ENCODE measurements around the gene MYH8.

Gene MYH8

DNA sequence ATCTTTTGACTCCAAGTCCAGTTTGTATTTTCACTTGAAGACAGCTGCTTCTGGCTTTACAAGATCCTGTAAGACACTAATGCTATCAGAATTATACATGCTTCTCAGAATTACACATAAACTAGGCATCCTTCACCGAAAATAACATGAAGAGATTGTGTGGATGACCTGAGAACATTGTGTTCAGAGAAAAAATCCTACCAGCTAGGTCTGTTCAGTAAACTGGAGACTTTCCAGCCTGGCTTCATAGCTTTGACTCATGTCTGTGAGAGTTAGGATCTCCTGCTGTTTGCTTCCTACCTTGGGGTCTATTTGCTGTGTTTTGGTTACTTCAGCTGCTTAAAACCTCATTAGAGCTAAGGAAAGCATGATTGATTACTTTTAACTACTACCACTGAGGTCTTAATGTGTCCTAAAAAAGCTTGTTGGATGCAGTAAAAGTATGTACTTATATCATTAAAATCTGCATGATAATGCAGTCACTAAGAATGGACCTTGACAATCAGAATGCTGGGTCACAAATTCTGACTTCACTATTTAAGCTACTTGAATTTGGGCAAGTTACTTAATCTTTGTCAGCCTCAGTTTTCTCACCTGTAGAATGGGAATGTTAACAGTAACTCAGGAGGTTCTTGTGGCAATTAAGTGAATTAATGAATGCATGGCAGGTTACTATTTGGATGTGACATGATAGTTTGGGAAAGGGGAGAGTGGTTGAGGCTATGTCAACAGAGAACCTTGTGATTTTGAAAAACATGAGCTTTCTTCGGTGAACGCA, 40.9 kb downstream of the MYH8 start:
- DNase-seq (ENCODE audit: low read depth), result no peak

DNA sequence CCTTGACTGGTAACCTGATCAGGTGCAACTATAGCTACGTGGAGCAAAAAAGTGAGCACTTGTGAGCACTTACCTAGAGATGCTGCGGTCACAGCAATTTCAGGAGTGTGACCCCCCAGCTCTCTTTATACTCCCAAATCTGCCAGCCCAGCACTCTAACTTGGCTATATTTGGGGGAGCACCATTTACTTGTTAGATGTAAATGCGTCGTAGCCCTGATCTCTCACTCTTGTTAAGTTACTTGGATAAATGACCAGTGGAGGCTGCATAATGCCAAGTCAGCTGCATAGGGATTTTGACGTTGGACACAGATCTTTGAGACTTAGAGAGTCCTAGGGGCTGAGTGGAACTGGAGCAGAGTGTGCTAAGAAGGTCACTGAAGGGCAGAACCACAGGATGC, 48.8 kb downstream of the MYH8 start, which contains the start of gene MYH13:
Gene MYH13 (minus strand): TSS at position 101 of the 400 bp plus-strand sequence. CDS start 8,476 bp downstream, outside the sequence.
- DNase-seq (ENCODE audit: low read depth), result no peak

DNA sequence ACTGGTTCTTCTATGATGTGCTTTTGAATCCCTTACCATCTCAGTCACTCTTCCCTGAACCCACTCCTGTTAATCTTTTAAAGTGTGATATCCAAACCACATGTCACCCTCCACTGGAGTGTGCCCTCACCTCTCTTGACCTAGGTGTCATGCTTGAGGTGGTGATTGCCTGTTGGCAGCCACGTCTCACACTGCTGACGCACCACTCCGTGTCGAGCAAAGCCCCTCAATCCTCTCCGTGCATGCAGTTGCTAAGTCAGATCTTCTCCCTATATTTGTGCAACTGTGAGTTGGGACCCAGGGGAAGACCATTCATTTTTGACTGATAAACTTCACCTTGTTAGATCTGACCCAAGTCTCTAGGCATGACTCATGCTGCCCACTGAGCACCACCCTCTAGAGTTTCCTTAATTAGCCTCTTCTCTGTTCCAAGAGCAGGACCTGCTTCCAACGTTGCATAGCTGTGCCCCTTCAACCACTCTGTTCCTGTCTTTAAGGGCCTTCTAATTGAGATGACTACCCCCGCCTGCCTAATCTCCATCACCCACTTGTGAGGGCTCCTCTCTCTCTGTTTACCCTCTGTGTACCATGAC, 51.6 kb downstream of the MYH8 start:
- no peak for DNase-seq (ENCODE audit: low read depth)

DNA sequence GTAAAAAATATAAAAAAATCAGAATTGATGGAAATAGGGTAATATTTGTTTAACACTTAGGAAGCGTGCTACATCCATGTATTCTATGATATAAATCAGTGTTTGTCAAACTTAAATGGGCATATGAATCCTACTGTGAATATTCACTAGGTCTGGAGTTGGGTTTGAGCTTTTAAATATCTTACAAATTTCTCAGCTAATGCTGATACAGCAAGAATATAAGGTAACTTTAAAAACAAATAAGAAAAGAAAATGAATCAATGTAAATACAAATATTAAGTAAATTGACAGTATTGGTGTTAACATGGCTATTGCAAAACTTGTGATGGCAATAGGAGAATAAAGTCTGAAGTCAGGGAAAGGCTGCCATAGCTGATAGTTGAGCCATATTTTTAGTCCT, 52.5 kb downstream of the MYH8 start:
- no peak for DNase-seq (ENCODE audit: low read depth)

DNA sequence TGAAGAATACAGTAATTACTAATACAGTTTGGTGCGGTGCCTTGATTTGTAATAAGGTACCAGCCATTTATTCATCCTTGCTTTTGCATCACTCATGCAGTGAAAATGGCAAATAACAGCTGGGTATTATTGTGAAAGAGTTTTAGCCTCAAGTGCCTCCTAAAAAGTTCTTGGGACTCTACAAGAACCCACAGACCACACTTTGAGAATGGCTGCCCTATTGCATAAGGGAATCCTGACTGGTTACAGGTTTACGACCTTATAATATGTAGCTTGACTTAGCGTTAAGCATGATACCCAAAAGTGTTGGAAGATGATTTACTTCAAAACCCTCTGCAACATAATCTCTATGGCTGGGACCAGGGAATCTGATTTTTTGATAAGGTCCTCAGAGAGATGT, 53.2 kb downstream of the MYH8 start:
- DNase-seq (ENCODE audit: low read depth), result no peak

DNA sequence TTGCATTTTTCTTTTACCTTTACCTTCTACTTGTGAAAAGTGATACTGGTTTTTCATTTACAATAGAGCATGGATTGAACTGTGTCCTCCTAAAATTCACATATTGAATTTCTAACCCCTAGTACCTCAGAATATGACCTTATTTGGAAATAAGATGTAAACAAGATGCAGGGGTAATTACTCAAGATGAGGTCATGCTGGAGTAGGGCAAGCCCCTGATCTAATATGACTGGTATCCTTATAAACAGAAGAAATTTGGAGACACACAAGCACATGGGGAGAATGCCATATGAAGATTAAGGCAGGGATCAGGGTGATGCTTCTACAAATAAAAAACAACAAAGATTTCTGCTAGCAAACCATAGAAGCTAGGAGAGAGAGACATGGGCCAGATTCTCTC, 61.2 kb downstream of the MYH8 start:
- DNase-seq (ENCODE audit: low read depth), result no peak

DNA sequence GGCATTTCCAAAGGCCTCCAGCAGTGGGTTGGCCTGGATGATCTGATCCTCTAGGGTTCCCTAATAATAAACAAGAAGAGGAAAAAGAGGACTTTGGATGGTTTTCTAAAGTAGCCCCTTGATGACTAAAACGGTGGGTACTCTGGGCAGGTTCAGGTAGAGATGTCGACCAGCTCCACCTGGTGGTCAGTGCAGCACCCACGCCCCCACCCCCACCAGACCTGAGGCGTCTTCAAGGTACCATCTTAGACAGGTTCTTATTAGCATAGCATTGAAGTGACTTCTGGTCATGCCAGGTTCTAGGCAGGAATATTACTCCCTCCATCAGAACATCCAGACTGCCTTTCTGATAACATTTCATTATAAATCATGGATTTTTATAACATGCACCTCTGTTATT, 64.0 kb downstream of the MYH8 start:
- DNase-seq (ENCODE audit: low read depth), result no peak

DNA sequence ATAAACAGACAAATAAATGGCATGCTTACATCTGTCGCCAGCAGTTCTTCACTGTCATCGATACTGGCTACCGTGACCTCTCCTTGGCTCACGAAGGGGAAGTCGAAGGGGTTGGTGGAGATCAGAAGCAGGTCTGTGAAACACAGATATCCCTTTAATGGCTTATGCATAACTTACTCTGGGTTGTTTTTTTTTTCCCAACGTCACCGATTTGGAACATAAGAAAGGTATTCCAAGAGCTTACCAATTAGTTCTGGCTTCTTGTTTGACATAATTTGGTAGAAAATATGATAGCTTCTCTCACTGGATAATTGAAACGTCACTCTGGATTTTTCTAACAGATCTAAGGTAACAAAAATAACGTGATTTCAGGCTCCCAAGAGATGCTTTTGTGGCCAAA, 67.1 kb downstream of the MYH8 start:
- DNase-seq (ENCODE audit: low read depth), result no peak

DNA sequence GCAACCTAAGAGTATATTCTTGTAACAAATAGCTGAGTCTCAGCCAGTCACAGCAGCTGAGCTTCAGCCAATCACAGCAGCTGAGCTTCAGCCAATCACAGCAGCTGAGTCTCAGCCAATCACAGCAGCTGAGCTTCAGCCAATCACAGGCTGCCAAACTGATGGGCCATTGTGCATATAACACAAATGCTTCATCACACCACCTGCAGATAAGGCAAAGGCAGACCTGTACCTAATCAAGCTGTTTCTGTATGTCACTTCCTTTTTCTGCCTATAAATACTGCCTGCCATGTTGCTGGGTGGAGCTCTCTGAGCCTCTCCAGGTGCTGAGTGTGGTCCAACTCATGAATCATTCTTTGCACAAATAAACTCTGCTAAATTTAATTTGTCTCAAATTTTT, 68.9 kb downstream of the MYH8 start:
- no peak for DNase-seq (ENCODE audit: low read depth)

DNA sequence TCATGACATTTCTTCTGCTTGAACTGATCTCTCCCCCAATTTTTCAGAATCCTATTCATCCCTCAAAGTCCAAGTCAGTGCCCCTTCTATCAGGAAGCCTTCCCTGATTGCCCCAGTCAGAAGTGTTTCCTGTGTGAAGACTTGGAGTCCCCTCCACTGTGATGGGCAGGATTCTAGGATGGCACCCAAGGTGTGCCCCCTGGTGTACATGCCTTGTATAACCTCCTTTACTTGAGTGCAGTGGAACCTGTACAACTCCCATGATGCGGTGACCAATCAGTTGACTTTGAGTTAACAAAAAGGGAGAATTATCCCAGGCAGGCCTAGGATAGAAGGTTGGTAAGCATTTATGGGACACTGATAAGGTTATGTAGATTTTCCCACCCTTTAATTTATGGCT, 72.3 kb downstream of the MYH8 start:
- DNase-seq (ENCODE audit: low read depth), result no peak

DNA sequence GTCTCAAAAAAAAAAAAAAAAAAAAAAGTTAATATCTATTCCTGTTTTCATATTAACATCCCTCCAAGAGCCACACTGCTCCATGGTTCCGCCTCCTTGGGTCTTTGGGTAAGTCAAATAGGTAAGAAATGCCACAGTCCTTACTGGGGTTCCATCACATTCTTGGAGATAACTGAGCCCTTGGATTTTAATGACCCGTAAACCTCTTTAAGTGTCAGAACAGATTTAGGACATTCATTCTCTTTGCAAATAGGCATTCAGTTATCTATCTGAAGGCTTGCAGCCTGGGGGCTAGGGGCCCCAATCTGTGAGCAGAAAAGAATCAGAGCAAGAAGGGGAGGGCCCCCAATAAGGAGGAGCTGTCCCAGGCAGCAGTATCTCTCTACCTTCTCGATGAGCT, 76.9 kb downstream of the MYH8 start:
- no peak for DNase-seq (ENCODE audit: low read depth)

Data from activated T-helper 9 cell treated with anti-CD3 and anti-CD28 coated beads, Interleukin-2, amount 50 U/mL, for 16 hours (primary cell).